DOHH2 (cell line): ENCODE measurements around the gene SIDT1.
A peak's percentile ranks its signal among the peaks of the same experiment; 100 is the strongest.

Source experiments
- H3F3A ChIP-seq: fragments of 200-600 bp; sonication (generic), shearing (Covaris generic); 2 replicates; pipeline ENCODE4 v1.6.0; 2016; ENCODE audit warnings: antibody characterized with exemption, mild to moderate bottlenecking; ENCODE audit not compliant: control insufficient read depth, insufficient read depth
- H3K27ac ChIP-seq: fragments of 200-600 bp; sonication (generic); 2 replicates; pipeline ENCODE4 v1.5.1; 2014; ENCODE audit warnings: low read depth, mild to moderate bottlenecking, low read length, moderate library complexity
- H3K27me3 ChIP-seq: fragments of 200-600 bp; sonication (generic); 2 replicates; pipeline ENCODE4 v1.6.1; 2014; ENCODE audit warnings: mild to moderate bottlenecking, low read length, mixed read lengths; ENCODE audit not compliant: control insufficient read depth
- H3K36me3 ChIP-seq: fragments of 200-600 bp; sonication (generic); 2 replicates; pipeline ENCODE4 v1.6.1; 2014; ENCODE audit warnings: mild to moderate bottlenecking, low read length, moderate library complexity, mixed read lengths; ENCODE audit not compliant: control insufficient read depth
- H3K4me1 ChIP-seq: fragments of 200-600 bp; sonication (generic); 2 replicates; pipeline ENCODE4 v1.6.1; 2014; ENCODE audit warnings: mild to moderate bottlenecking, low read length, mixed read lengths; ENCODE audit not compliant: control insufficient read depth
- H3K4me2 ChIP-seq: fragments of 200-600 bp; sonication (generic); 2 replicates; pipeline ENCODE4 v1.6.0; 2014; ENCODE audit warnings: mild to moderate bottlenecking, low read length, moderate library complexity
- H3K4me3 ChIP-seq: fragments of 200-600 bp; sonication (generic); 2 replicates; pipeline ENCODE4 v1.5.1; 2014; ENCODE audit warnings: mild to moderate bottlenecking, low read length, mixed read lengths
- H3K79me2 ChIP-seq: fragments of 200-600 bp; sonication (generic); 2 replicates; pipeline ENCODE4 v1.6.1; 2014; ENCODE audit warnings: mild to moderate bottlenecking, low read length, mixed read lengths; ENCODE audit not compliant: control insufficient read depth
- H3K9me2 ChIP-seq: fragments of 200-600 bp; sonication (generic); replicated peaks from 2 replicates; pipeline ENCODE4 v1.6.1; 2014; ENCODE audit warnings: mild to moderate bottlenecking, low read length, mixed read lengths; ENCODE audit not compliant: control insufficient read depth
- H3K9me3 ChIP-seq: fragments of 200-600 bp; sonication (generic); 2 replicates; pipeline ENCODE4 v1.6.1; 2014; ENCODE audit warnings: antibody characterized with exemption, low read length, mixed read lengths; ENCODE audit not compliant: control insufficient read depth, insufficient read depth
- H4K20me1 ChIP-seq: fragments of 200-600 bp; sonication (generic); 2 replicates; pipeline ENCODE4 v1.6.0; 2014; ENCODE audit warnings: low read depth, mild to moderate bottlenecking, antibody characterized with exemption, low read length, moderate library complexity; ENCODE audit not compliant: control insufficient read depth, insufficient read depth
- CTCF ChIP-seq: fragments of 200-600 bp; sonication (generic); IDR thresholded peaks from one replicate; pipeline ENCODE4 v1.5.1; 2014; ENCODE audit warnings: antibody characterized with exemption, mild to moderate bottlenecking, low read depth, low read length; ENCODE audit not compliant: poor library complexity, severe bottlenecking
- EZH2phosphoT487 ChIP-seq: fragments of 200-600 bp; sonication (generic); IDR thresholded peaks from 2 replicates; pipeline ENCODE4 v1.6.1; 2017; ENCODE audit warnings: borderline replicate concordance, mild to moderate bottlenecking, antibody characterized with exemption, low read length, moderate library complexity, mixed read lengths

Gene SIDT1

DNA sequence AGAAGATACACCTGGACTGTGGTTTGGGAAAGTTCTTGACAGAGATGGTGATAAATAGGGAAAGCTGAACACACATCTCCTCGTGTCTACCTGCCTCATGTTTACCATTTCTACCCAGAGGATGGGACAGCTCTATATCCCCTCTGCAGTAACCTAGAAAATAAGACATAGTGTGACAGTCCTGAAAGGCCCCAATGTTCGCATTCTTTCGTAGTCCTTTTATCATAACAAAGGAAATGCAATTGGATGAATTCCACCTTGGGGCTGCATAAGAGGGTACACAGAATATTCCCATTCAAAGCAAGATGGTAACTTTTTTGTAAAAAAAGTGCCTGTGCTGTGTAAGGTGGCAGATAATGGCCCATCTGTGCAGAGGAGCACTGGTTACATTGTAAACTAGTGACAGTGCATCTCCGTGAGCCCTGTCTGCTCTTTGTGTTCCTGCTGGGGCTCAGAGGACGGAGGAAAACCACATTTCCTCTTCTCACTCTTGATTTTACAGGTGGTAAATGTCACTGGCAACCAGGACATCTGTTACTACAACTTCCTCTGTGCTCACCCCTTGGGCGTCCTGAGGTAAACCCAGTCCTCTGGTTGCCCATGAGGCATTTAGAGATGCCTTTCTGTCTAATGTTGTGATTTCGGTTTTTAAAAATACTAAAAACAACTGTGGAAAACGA is 74.3 kb downstream of the SIDT1 start:
- H3K36me3 ChIP-seq: no peaks in the 10 kb centered on the region
- H4K20me1 ChIP-seq: no peaks in the 10 kb centered on the region
- H3K4me3 ChIP-seq: no peak overlapping the region
- no peak overlapping the region for H3K27ac ChIP-seq
- no peaks in the 10 kb centered on the region for H3K9me2 ChIP-seq
- TF ChIP-seq CTCF (no peak), EZH2phosphoT487 (no peak)
- no peaks in the 10 kb centered on the region for H3K9me3 ChIP-seq
- peaks cover 15% of the 10 kb centered on the region for H3K4me1 ChIP-seq
- H3K4me2 ChIP-seq: peak overlapping the region; percentile 10; the same call in 1 of the 2 replicates
- H3F3A ChIP-seq: no peaks in the 10 kb centered on the region
- H3K27me3 ChIP-seq: 0 out of 2 replicates have a peak, but pooled peaks cover 2% of the 10 kb centered on the region
- H3K79me2 ChIP-seq: no peaks in the 10 kb centered on the region

- peaks cover 15% of the 10 kb centered on the region for H3K4me1 ChIP-seq
- H3K9me3 ChIP-seq: no peaks in the 10 kb centered on the region
- no peak overlapping the region for H3K27ac ChIP-seq
- H3K4me3 ChIP-seq: no peak overlapping the region
- no peaks in the 10 kb centered on the region for H3K27me3 ChIP-seq
- H3K9me2 ChIP-seq: no peaks in the 10 kb centered on the region
- TF ChIP-seq CTCF: no peak
- no peak for TF ChIP-seq EZH2phosphoT487
- H4K20me1 ChIP-seq: no peaks in the 10 kb centered on the region
- H3K36me3 ChIP-seq: no peaks in the 10 kb centered on the region
- H3K4me2 ChIP-seq: peak overlapping the region; percentile 10; the same call in 1 of the 2 replicates
- H3K79me2 ChIP-seq: no peaks in the 10 kb centered on the region
- no peaks in the 10 kb centered on the region for H3F3A ChIP-seq
Measured at GRCh38 chr3:113607219-113607596, 74.9 kb downstream of the SIDT1 start.

DNA sequence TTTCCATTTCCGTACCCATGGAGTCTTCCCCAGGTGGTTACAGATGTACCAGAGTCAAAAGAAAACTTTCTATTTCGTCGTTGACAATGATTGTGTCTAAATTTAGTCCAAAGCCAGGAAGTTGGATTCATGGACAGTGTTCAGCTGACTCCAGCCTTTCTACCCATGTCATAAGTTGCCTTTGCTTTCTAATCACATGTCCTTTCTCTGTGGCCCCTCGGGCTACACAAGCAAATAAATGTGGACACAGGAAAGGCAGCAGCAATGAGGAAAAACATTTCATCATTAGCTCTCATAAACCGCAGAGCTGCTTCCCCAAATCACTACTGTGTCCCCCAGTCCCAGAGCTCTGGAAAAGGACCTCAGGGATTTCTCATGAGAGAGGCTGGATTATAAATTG is 82.0 kb downstream of the SIDT1 start:
- H3K36me3 ChIP-seq: no peaks in the 10 kb centered on the region
- H3K27ac ChIP-seq: no peak overlapping the region
- H3K4me2 ChIP-seq: no peak overlapping the region
- H3K9me3 ChIP-seq: no peaks in the 10 kb centered on the region
- no peaks in the 10 kb centered on the region for H3K4me1 ChIP-seq
- H3F3A ChIP-seq: no peaks in the 10 kb centered on the region
- H4K20me1 ChIP-seq: no peaks in the 10 kb centered on the region
- no peaks in the 10 kb centered on the region for H3K9me2 ChIP-seq
- no peaks in the 10 kb centered on the region for H3K27me3 ChIP-seq
- TF ChIP-seq EZH2phosphoT487: no peak
- no peak for TF ChIP-seq CTCF
- no peak overlapping the region for H3K4me3 ChIP-seq
- no peaks in the 10 kb centered on the region for H3K79me2 ChIP-seq
